Thyroid gland (tissue), 4 donors: ENCODE data around the gene FIGNL2. TPM values are rescaled to one million over a fixed set of nuclear protein-coding genes. Genes with fewer than 3 reads are reported as not detected.
A peak's percentile ranks its signal among the peaks of the same experiment; 100 is the strongest.

ENCODE experiments used
- DNase-seq, 2 donors: peaks; one replicate each; pipeline ENCODE4 v3.0.0-alpha.2; 2019
- H3K27ac ChIP-seq, 3 donors: fragments of 200-600 bp; sonication (generic); 1 replicate in 2 of 3; 2 replicates in 1 of 3; pipeline ENCODE4 v1.5.1; 2016 to 2019; ENCODE audit warnings: mild to moderate bottlenecking in 1 of 3, moderate library complexity in 1 of 3
- H3K27me3 ChIP-seq: fragments of 200-600 bp; sonication (generic); one replicate; pipeline ENCODE4 v1.5.1; 2019
- H3K36me3 ChIP-seq, 2 donors: fragments of 200-600 bp; sonication (generic); one replicate each; pipeline ENCODE4 v1.5.1; 2016 to 2019
- H3K4me1 ChIP-seq, 2 donors: fragments of 200-600 bp; sonication (generic); one replicate each; pipeline ENCODE4 v1.5.1; 2017 to 2019
- H3K4me3 ChIP-seq, 3 donors: fragments of 200-600 bp; sonication (generic); replicated peaks in 1 of 3; 1 replicate in 2 of 3; 2 replicates in 1 of 3; pipeline ENCODE4 v1.5.1; 2016; ENCODE audit warnings: mild to moderate bottlenecking in 1 of 3
- H3K9me3 ChIP-seq: fragments of 200-600 bp; sonication (generic); one replicate; pipeline ENCODE4 v1.5.1; 2017
- CTCF ChIP-seq, 6 experiments: fragments of 200-600 bp in 3 of 6; fragments of 450-650 bp in 3 of 6; sonication (generic) in 3 of 6; IDR thresholded peaks; one replicate each; pipeline ENCODE4 v1.5.1; 2016 to 2019; ENCODE audit warnings: antibody characterized with exemption in 6 of 6, mild to moderate bottlenecking in 2 of 6, inconsistent platforms in 1 of 6, moderate library complexity in 1 of 6
- POLR2A ChIP-seq, 2 donors: fragments of 450-650 bp; IDR thresholded peaks; one replicate each; pipeline ENCODE4 v1.6.1; 2017; ENCODE audit warnings: antibody characterized with exemption in 2 of 2, mild to moderate bottlenecking in 2 of 2, moderate library complexity in 1 of 2
- WGBS, 2 donors: methylation state at CpG; one replicate each; pipeline ENCODE4 v1.1.5; 2017; 5-methylcytosine and 5-hydroxymethylcytosine counted together
- intact Hi-C: fragments of 100-400 bp; cut with DNase I; formaldehyde crosslinking; loops from one replicate; pipeline ENCODE4 v1.15.1; 2023
- total RNA-seq, 4 donors: library from RNA; depleted of rRNA; stranded (reverse); fragments of >200 nt; gene quantifications; one replicate each; pipeline ENCODE4 v1.2.3, GENCODE V29; 2016

The FIGNL2 gene
- total RNA-seq, 4 donors from 2014 or later, result 0.45 to 1.6 (median 1.1) TPM

- no peak overlapping the region for H3K27ac ChIP-seq
- no peak for DNase-seq
- TF ChIP-seq POLR2A (IDR thresholded peaks at IDR 0.05), result no peak
- TF ChIP-seq CTCF (IDR thresholded peaks at IDR 0.05), result no peak
- intact Hi-C loops, result no loop called here
- H3K9me3 ChIP-seq, result no peaks in the 10 kb centered on the region
- H3K4me1 ChIP-seq, result no peaks in the 10 kb centered on the region
- no peak overlapping the region for H3K4me3 ChIP-seq
- 86 to 88% methylated on average over 1 of the region's 1 CpG for WGBS, 2 donors
- no peaks in the 10 kb centered on the region for H3K27me3 ChIP-seq
- H3K36me3 ChIP-seq, result no peaks in the 10 kb centered on the region
Measured at GRCh38 chr12:51829641-51830040, 18.9 kb downstream of the FIGNL2 start.

- H3K9me3 ChIP-seq, result no peaks in the 10 kb centered on the region
- H3K27ac ChIP-seq, result no peak overlapping the region
- H3K36me3 ChIP-seq, result no peaks in the 10 kb centered on the region
- 76 to 78% methylated on average over 5 of the region's 5 CpGs for WGBS, 2 donors
- TF ChIP-seq POLR2A (IDR thresholded peaks at IDR 0.05), result no peak
- TF ChIP-seq CTCF (IDR thresholded peaks at IDR 0.05), result no peak
- no peak overlapping the region for H3K4me3 ChIP-seq
- intact Hi-C loops, result no loop called here
- no peaks in the 10 kb centered on the region for H3K4me1 ChIP-seq
- no peak for DNase-seq
- no peaks in the 10 kb centered on the region for H3K27me3 ChIP-seq
Measured at GRCh38 chr12:51829011-51829481, 19.5 kb downstream of the FIGNL2 start.

- Histone ChIP-seq H3K27ac (no peak overlapping the region), H3K9me3 (no peaks in the 10 kb centered on the region), H3K4me1 (no peaks in the 10 kb centered on the region), H3K36me3 (no peaks in the 10 kb centered on the region), H3K4me3 (no peak overlapping the region), H3K27me3 (no peaks in the 10 kb centered on the region)
- DNase-seq, result peak in 1 of 2 donors; percentile 22
- TF ChIP-seq CTCF (IDR thresholded peaks at IDR 0.05), result no peak
- TF ChIP-seq POLR2A (IDR thresholded peaks at IDR 0.05), result no peak
- intact Hi-C loops, result no loop called here
- WGBS, 2 donors, result 53 to 61% methylated on average over 9 to 11 of the region's 11 CpGs
Measured at GRCh38 chr12:51827925-51828818, 20.3 kb downstream of the FIGNL2 start.

- TF ChIP-seq POLR2A (IDR thresholded peaks at IDR 0.05) (no peak), CTCF (IDR thresholded peaks at IDR 0.05) (no peak)
Measured at GRCh38 chr12:51826881-51827280, 21.6 kb downstream of the FIGNL2 start.

GRCh38 chr12:51825216-51825615 lies 23.3 kb downstream of the FIGNL2 start:
- WGBS, 2 donors, result 84 to 91% methylated on average over 5 of the region's 5 CpGs
- H3K36me3 ChIP-seq, result no peaks in the 10 kb centered on the region
- H3K4me3 ChIP-seq, result no peak overlapping the region
- no peaks in the 10 kb centered on the region for H3K27me3 ChIP-seq
- H3K27ac ChIP-seq, result no peak overlapping the region
- intact Hi-C loops, result no loop called here
- TF ChIP-seq CTCF (IDR thresholded peaks at IDR 0.05) (no peak), POLR2A (IDR thresholded peaks at IDR 0.05) (no peak)
- DNase-seq, result no peak
- H3K9me3 ChIP-seq, result no peaks in the 10 kb centered on the region
- H3K4me1 ChIP-seq, result peaks cover 0 to 3% of the 10 kb centered on the region in 2 donors

More at GRCh38 chr12:51826881-51827280, 21.6 kb downstream of the FIGNL2 start:
- DNase-seq, result no peak
- no peaks in the 10 kb centered on the region for H3K9me3 ChIP-seq
- no peaks in the 10 kb centered on the region for H3K36me3 ChIP-seq
- no peak overlapping the region for H3K4me3 ChIP-seq
- 58 to 65% methylated on average over 4 of the region's 4 CpGs for WGBS, 2 donors
- H3K27ac ChIP-seq, result no peak overlapping the region
- H3K4me1 ChIP-seq, result no peaks in the 10 kb centered on the region
- intact Hi-C loops, result no loop called here
- no peaks in the 10 kb centered on the region for H3K27me3 ChIP-seq
